ENCODE data around the gene MYLK4.

Gene MYLK4

GRCh38 chr6:2624177-2624576 is 126.5 kb downstream of the MYLK4 start:
- no peak for DNase-seq

- DNase-seq: no peak
Observed at GRCh38 chr6:2623295-2623694, 127.4 kb downstream of the MYLK4 start.

GRCh38 chr6:2622671-2623070 is 128.1 kb downstream of the MYLK4 start:
- no peak for DNase-seq

GRCh38 chr6:2619651-2620050 is 131.1 kb downstream of the MYLK4 start:
- DNase-seq: no peak

GRCh38 chr6:2617729-2618128 is 133.0 kb downstream of the MYLK4 start:
- no peak for DNase-seq

- DNase-seq: no peak
Observed at GRCh38 chr6:2616811-2617210, 133.9 kb downstream of the MYLK4 start.

- no peak for DNase-seq
Observed at GRCh38 chr6:2615251-2615650, 135.5 kb downstream of the MYLK4 start.

- no peak for DNase-seq
Observed at GRCh38 chr6:2614846-2615245, 135.9 kb downstream of the MYLK4 start.

GRCh38 chr6:2614155-2614554 is 136.6 kb downstream of the MYLK4 start:
- DNase-seq: no peak
